Measurements from ENCODE around the gene RERG. TPM values are rescaled to one million over a fixed set of nuclear protein-coding genes. Genes with fewer than 3 reads are reported as not detected.
A peak's percentile ranks its signal among the peaks of the same experiment; 100 is the strongest.

Gene RERG
- total and polyA plus RNA-seq, 3 donors from 2014 or later = 14.9 to 27.2 (median 20.7) TPM

DNA sequence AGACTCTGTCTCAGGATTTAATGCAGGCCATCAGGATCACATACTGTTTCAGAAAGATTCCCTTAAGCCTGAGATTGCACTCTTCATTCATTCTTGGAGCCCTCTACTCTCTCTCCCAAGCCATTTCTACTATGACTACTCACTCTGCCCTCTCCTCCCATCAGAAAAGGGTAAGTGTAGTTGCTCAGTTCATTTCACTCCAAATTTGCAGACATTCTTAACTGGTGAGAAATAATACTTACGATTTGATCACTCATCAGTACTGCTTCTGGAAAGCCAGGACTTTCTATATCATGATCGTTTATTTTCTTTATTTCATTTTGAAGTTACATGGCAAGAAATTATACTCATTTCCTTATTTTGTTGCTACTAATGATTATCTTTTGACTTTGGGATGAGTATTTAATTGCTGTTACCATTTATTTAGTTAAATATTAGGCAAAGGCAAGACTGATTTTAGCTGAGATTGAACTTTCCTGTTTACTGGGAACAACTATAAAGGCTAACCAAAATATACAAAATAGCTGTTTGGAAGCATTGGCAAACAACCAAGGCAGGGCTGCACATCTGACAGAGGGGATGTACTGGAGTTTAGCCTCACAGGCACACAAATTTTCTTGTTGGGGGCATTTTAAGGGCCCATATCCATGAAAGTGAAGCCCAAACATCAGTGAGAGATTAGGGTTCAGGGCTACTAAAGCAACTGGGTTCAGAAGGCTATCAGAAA, 4.1 kb upstream of the RERG start:
- no peaks in the 10 kb centered on the region for H3K36me3 ChIP-seq (ENCODE audit: low read depth, missing control alignments)
- no peak overlapping the region for H3K27ac ChIP-seq
- intact Hi-C loops (cut with DNase I; ENCODE audit: low total_unique reads) = no loop called here

DNA sequence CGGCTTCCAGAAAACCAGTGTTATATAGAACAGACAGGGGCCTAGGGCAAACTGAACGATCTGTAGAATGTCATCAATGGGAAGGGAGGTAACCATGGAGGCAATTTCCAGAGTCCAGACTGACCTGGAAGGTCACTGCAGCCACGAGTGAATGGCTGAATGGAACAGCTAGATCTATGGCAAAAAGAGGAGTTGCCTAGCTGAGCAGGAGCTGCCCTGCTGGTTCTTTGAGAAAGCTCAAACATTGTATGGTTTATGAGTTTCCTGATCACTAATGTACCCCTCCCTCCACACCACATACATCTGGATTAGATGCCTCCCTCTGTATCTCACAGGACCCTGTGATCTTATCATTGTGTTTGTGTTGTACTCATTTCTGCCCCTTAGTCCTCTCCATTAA, 1.0 kb upstream of the RERG start:
- no peak overlapping the region for H3K27ac ChIP-seq
- intact Hi-C loops (cut with DNase I; ENCODE audit: low total_unique reads) = loop anchor here (5.0 kb wide), 1 partner anchor 65 kb away; no protein-coding TSS in a partner anchor
- no peak for DNase-seq
- H3K36me3 ChIP-seq (ENCODE audit: low read depth, missing control alignments) = no peaks in the 10 kb centered on the region
- 23 to 28% methylated on average over 3 of the region's 3 CpGs for WGBS, 2 donors
- H3K4me1 ChIP-seq = peaks cover 9% of the 10 kb centered on the region
- no peak for TF ChIP-seq POLR2A (IDR thresholded peaks at IDR 0.05)
- no peak for TF ChIP-seq CTCF (IDR thresholded peaks at IDR 0.05)
- H3K27me3 ChIP-seq = no peaks in the 10 kb centered on the region
- H3K4me3 ChIP-seq = no peak overlapping the region
- no peaks in the 10 kb centered on the region for H3K9me3 ChIP-seq

More for the DNA sequence above, 4.1 kb upstream of the RERG start:
- Histone ChIP-seq H3K27me3 (no peaks in the 10 kb centered on the region), H3K4me3 (no peak overlapping the region), H3K4me1 (peaks cover 9% of the 10 kb centered on the region), H3K9me3 (no peaks in the 10 kb centered on the region)
- DNase-seq = no peak
- 84 to 88% methylated on average over 2 of the region's 2 CpGs for WGBS, 2 donors
- no peak for TF ChIP-seq CTCF (IDR thresholded peaks at IDR 0.05)
- TF ChIP-seq POLR2A (IDR thresholded peaks at IDR 0.05) = no peak

DNA sequence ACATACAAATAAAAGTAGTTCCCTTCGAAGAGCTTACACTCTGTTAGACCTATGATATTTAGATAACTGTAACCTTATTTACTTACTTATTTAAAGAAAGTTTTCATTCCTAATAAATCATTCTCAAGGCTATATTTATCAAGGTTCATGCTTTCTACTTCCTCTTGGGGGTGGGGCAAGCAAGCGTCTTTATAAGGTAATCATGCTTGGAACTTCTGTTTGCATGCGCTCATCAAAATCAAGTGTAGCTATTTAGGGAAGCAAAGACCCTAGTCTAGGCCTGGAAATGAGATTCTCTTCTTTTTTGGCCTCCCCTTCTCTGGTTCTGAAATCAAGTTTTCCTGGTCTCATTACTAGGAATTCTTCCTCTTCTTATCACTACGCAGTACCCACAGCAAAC, 766 bp downstream of the RERG start:
- no peak for DNase-seq
- 51 to 56% methylated on average over 4 of the region's 4 CpGs for WGBS, 2 donors
- H3K36me3 ChIP-seq (ENCODE audit: low read depth, missing control alignments) = no peaks in the 10 kb centered on the region

DNA sequence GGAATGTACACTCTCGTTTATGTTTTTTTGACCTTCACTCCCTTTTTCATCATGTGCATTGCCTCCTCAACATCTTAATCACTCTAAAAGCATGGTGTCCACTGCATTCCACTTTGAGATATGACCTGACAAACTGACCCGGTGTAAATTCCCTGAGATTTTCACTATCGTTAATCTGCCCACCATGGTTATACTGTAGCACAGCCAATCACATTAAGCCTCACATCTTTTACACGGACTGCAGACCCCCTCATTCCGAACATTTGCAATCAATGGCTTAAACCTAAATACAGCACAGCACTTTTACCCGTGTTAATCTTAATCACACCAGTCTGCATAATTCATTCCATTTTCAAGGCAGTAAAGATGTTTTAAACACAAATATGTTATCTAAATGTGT, 2.4 kb downstream of the RERG start:
- 50 to 65% methylated on average over 6 of the region's 6 CpGs for WGBS, 2 donors
- no peak for DNase-seq
- intact Hi-C loops (cut with DNase I; ENCODE audit: low total_unique reads) = no loop called here
- no peaks in the 10 kb centered on the region for H3K36me3 ChIP-seq (ENCODE audit: low read depth, missing control alignments)
- TF ChIP-seq CTCF (IDR thresholded peaks at IDR 0.05) (no peak), POLR2A (IDR thresholded peaks at IDR 0.05) (no peak)
- H3K4me1 ChIP-seq = peaks cover 9% of the 10 kb centered on the region
- no peak overlapping the region for H3K4me3 ChIP-seq
- no peaks in the 10 kb centered on the region for H3K9me3 ChIP-seq
- H3K27ac ChIP-seq = peak overlapping the region in 1 of 2 donors; percentile 2
- H3K27me3 ChIP-seq = no peaks in the 10 kb centered on the region

More for the DNA sequence above, 766 bp downstream of the RERG start:
- H3K27ac ChIP-seq = peak overlapping the region in 1 of 2 donors; percentile 79
- no peaks in the 10 kb centered on the region for H3K27me3 ChIP-seq
- TF ChIP-seq POLR2A (IDR thresholded peaks at IDR 0.05) (no peak), CTCF (IDR thresholded peaks at IDR 0.05) (no peak)
- H3K9me3 ChIP-seq = no peaks in the 10 kb centered on the region
- H3K4me1 ChIP-seq = peaks cover 9% of the 10 kb centered on the region
- H3K4me3 ChIP-seq = peak overlapping the region; percentile 56 to 74
- intact Hi-C loops (cut with DNase I; ENCODE audit: low total_unique reads) = loop anchor here (5.0 kb wide), 1 partner anchor 63 kb away; no protein-coding TSS in a partner anchor
